NCI-H82 (cell line): ENCODE data around the gene RECK.
A peak's percentile ranks its signal among the peaks of the same experiment; 100 is the strongest.
"Not testable (repeated sequence)": the region's sequence is repeated elsewhere in the genome, so short reads cannot be mapped to it uniquely, and the experiment has no call there.

Experiments used
- DNase-seq: peaks from one replicate; lab custom pipeline; 2025; lab: John Stamatoyannopoulos, UW

The RECK gene

DNA sequence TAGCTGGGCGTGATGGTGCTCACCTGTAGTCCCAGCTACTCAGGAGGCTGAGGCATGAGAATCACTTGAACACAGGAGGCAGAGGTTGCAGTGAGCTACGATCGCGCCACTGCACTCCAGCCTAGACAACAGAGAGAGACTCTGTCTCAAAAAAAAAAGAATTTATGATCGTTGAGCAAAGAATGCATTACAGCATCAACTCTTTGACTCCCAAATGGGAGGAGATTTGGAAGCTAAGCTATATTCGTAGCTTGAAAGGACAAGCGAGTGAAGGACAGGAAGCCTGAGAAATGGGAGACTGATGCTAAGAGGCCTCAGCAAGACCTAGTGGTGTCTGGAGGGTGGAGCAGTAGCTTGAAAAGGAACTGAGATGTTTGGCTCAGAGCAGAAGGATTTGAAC is 122.2 kb downstream of the RECK start:
- no peak for DNase-seq

GRCh38 chr9:36159509-36159908 is 122.8 kb downstream of the RECK start:
- not testable (repeated sequence) for DNase-seq

- not testable (repeated sequence) for DNase-seq
These were observed 123.4 kb downstream of the RECK start for GRCh38 chr9:36160126-36160525.

DNA sequence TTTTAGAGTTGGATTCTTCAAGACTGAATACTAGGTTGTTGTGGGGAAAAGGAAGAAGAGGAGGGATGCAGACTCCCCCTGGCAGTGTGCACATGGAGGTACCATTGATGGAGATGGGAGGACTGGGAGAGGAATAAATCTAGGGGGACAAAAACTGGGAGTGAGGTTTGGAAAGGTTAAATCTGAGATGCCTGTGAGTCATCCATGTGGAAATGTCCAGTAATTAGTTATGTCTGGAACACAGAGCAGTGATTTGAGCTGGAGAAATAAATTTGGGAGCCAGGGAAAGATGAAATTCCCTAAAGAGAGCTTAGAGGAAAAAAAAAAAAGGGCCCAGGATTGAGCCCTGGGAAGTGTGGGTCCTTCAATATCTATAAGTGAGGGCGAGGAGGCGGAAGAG is 124.5 kb downstream of the RECK start:
- no peak for DNase-seq

DNA sequence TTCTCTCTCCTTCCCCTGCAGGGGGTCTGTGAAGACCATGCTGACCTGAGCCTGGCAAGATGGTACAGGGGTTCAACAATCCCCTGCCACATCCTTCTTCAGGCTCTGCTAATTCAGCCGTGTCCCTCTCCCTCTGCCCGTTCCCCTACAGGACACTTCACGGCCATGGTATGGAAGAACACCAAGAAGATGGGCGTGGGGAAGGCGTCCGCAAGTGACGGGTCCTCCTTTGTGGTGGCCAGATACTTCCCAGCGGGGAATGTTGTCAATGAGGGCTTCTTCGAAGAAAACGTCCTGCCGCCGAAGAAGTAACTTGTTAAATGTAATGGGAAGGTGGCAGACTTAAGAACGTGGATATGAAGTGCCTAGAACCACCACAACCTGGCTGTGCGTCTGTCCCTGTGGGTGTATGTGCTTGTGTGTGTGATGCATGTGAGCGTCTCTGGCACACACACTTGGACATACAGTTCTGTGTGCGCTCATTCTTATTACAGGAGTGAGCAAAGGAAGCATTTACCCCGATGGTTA is 125.6 kb downstream of the RECK start:
- no peak for DNase-seq

- DNase-seq, result peak; percentile 33
These were observed 126.5 kb downstream of the RECK start for GRCh38 chr9:36163049-36163785.

DNA sequence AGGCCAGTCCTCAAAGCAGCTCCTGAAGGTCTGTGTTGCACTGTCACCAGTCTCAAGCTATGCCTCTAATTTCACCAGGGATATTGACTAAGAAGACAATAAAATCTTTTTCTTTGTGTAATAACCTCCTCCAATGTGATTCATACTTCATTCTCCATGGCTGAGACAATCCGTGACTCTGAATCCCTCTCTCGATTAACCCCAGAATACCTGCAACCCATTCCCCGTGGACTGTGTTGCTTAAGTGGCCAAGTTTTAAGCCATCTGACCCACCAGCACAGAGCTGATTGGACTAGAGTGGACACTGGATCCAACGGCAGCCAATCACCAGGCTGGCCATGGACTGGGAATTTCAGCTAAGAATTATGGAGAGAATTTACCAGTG is 127.1 kb downstream of the RECK start:
- DNase-seq, result no peak

GRCh38 chr9:36164372-36164771 is 127.7 kb downstream of the RECK start:
- DNase-seq, result no peak

GRCh38 chr9:36164989-36165388 is 128.3 kb downstream of the RECK start:
- peak; percentile 29 for DNase-seq

DNA sequence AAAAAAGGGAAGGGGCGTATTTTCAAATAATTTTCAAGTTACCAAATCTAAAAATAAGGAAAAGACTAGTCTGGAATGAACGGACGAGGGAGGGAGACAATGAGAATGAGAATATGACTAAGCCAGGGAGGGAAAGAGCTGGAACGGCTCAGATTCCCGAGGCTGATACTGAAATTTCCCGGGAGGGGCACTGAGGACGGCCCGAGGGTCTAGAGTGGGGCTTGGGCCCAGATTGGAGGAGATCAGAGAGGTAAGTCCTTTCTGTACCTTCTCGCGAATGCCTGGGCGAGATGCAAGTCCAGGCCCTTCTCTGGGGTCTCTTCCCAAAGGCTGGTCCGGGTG is 129.1 kb downstream of the RECK start:
- peak; percentile 31 for DNase-seq

- peak; percentile 75 for DNase-seq
These were observed 129.6 kb downstream of the RECK start for GRCh38 chr9:36166168-36166927.

GRCh38 chr9:36169166-36169565 is 132.5 kb downstream of the RECK start, which contains the start of gene CCIN:
Gene CCIN (plus strand): TSS chr9:36169388. CDS start chr9:36169503, 115 bp downstream.
- no peak for DNase-seq

DNA sequence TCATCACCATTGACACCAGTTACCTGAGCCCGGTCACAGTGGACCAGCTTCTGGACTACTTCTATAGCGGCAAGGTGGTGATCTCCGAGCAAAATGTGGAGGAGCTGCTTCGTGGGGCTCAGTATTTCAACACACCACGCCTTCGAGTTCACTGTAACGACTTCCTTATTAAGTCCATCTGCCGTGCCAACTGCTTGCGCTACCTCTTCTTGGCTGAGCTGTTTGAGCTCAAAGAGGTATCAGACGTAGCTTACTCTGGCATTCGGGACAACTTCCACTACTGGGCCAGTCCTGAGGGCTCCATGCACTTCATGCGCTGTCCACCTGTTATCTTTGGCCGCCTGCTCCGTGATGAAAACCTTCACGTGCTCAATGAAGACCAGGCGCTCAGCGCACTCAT is 133.0 kb downstream of the RECK start:
- no peak for DNase-seq

GRCh38 chr9:36170531-36170930 is 133.8 kb downstream of the RECK start:
- no peak for DNase-seq

- DNase-seq, result no peak
These were observed 137.1 kb downstream of the RECK start for GRCh38 chr9:36173861-36174260.
